Bronchial epithelial cell (primary cell): ENCODE results near the gene SVBP. TPM values are rescaled to one million over a fixed set of nuclear protein-coding genes. Genes with fewer than 3 reads are reported as not detected.
A peak's percentile ranks its signal among the peaks of the same experiment; 100 is the strongest.
"Not testable (repeated sequence)": the region's sequence is repeated elsewhere in the genome, so short reads cannot be mapped to it uniquely, and the experiment has no call there.

ENCODE experiments used
- DNase-seq: peaks from one replicate; pipeline ENCODE4 v3.0.0-alpha.2; 2010; ENCODE audit warnings: low read depth
- FAIRE-seq: peaks from 2 replicates; lab custom pipeline; 2011; peaks lifted over from hg19 to GRCh38; lab: Jason Lieb, UNC
- H3K27me3 ChIP-seq: 2 replicates; pipeline ENCODE4 v1.5.1; 2011; ENCODE audit warnings: low read length; ENCODE audit not compliant: control insufficient read depth, insufficient read depth
- H3K36me3 ChIP-seq: 2 replicates; pipeline ENCODE4 v1.5.1; 2011; ENCODE audit warnings: low read length; ENCODE audit not compliant: control insufficient read depth, insufficient read depth
- H3K4me3 ChIP-seq: 2 replicates; pipeline ENCODE4 v1.5.1; 2011; ENCODE audit warnings: mild to moderate bottlenecking, low read depth, low read length, control low read depth
- total RNA-seq: library from RNA; depleted of rRNA; stranded (reverse); fragments of >200 nt; gene quantifications from 2 replicates; pipeline ENCODE4 v1.2.1, GENCODE V29; 2014
- TF ChIP-seq, protein P1 (sequence below): IDR thresholded peaks from 2 replicates; pipeline ENCODE4 v1.5.1; 2011; ENCODE audit warnings: mild to moderate bottlenecking, moderate library complexity, low read length, control low read depth, inconsistent platforms; ENCODE audit not compliant: insufficient read depth, severe bottlenecking

The SVBP gene, protein sequence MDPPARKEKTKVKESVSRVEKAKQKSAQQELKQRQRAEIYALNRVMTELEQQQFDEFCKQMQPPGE
- total RNA-seq = 18.2 and 21.0 TPM in 2 replicates

DNA sequence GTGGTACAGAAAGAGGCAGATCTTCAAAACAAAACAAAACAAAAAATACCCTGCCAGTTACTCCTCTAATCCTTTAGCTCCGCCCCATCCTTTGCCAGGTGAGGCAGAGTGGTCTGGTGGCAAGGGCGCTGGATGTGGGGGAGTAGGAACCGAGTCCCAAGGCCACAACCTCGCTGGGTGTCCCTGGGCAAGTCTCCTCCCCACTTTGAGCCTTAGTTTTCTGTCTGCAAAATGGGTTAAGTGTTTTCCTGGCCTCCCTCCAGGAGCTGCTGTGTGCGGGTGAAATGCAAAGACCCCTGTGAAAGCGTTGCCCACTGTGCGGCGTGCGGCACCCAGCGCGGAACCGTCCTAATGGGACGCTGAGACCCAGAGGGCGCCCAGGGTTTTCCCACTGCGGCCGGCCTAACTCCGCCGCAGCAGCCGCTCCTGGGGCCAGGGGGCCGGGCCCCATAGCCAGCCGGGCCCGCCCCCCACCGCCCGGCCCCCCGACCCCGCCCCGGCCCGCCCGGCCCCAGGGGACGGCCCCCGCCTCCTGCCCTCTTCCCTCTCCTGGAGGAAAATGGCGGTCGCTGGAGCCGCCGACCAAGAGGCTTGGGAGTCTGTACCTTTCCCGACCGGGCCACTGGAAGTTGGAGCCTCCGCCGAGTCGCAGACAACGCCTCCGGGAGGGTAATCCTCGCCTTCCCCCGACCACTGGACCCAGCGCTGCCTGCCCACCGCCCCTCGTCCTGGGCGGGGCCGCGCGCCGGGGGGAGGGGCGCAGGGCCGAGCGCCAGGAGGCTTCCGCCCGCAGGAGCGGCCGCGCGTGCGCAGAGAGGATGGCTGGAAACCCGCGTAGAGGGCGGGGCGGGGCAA lies at the start of gene SVBP, which contains the start of gene ERMAP:
TSS of gene SVBP (minus strand) at position 813 of the 855 bp plus-strand sequence. CDS start 853 bp downstream, outside the sequence.
TSS of gene ERMAP (plus strand) at position 538 of the 855 bp plus-strand sequence. CDS start 13,327 bp downstream, outside the sequence.
- DNase-seq (peak; percentile 53), FAIRE-seq (no peak)
- TF ChIP-seq, protein P1, sequence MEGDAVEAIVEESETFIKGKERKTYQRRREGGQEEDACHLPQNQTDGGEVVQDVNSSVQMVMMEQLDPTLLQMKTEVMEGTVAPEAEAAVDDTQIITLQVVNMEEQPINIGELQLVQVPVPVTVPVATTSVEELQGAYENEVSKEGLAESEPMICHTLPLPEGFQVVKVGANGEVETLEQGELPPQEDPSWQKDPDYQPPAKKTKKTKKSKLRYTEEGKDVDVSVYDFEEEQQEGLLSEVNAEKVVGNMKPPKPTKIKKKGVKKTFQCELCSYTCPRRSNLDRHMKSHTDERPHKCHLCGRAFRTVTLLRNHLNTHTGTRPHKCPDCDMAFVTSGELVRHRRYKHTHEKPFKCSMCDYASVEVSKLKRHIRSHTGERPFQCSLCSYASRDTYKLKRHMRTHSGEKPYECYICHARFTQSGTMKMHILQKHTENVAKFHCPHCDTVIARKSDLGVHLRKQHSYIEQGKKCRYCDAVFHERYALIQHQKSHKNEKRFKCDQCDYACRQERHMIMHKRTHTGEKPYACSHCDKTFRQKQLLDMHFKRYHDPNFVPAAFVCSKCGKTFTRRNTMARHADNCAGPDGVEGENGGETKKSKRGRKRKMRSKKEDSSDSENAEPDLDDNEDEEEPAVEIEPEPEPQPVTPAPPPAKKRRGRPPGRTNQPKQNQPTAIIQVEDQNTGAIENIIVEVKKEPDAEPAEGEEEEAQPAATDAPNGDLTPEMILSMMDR = no peak

DNA sequence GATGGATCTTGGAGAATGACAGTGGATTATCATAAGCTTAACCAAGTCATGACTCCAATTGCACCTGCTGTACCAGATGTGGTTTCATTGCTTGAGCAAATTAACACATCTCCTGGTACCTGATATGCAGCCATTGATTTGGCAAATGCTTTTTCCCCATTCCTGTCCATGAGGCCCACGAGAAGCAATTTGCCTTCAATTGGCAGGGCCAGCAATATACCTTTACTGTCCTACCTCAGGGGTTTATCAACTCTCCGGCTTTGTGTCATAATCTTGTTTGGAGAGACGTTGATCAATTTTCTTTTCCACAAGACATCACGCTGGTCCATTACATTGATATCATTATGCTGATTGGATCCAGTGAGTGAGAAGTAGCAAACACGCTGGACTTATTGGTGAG lies 49.4 kb upstream of the SVBP start:
- TF ChIP-seq, protein P1 = no peak
- H3K4me3 ChIP-seq = no peak overlapping the region
- no peak for FAIRE-seq
- no peaks in the 10 kb centered on the region for H3K27me3 ChIP-seq
- no peaks in the 10 kb centered on the region for H3K36me3 ChIP-seq
- no peak for DNase-seq

More for the DNA sequence above, at the start of gene SVBP, which contains the start of gene ERMAP:
- Histone ChIP-seq H3K4me3 (peak within 1 kb of the TSS; percentile 75), H3K36me3 (peaks cover 1% of the 10 kb centered on the region), H3K27me3 (no peaks in the 10 kb centered on the region)

DNA sequence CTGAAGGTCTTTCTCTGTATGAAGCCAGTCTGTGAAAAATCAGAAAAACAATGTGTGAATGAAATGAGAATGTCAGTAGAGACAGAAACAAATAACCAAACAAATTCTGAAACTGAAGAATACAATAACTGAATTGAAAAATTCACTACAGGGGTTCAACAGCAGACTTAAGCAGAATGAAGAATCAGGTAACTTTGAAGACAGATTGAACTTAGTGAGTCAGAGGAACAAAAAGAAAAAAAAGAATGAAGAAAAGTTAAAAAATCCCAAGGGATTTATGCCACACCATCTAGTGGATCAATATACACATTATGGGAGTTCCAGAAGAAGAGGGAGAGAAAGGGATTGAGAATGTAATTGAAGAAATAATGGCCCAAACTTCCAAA lies 43.8 kb upstream of the SVBP start:
- FAIRE-seq (no peak), DNase-seq (no peak)
- TF ChIP-seq, protein P1 = no peak
- Histone ChIP-seq H3K27me3 (no peaks in the 10 kb centered on the region), H3K36me3 (no peaks in the 10 kb centered on the region), H3K4me3 (no peak overlapping the region)

DNA sequence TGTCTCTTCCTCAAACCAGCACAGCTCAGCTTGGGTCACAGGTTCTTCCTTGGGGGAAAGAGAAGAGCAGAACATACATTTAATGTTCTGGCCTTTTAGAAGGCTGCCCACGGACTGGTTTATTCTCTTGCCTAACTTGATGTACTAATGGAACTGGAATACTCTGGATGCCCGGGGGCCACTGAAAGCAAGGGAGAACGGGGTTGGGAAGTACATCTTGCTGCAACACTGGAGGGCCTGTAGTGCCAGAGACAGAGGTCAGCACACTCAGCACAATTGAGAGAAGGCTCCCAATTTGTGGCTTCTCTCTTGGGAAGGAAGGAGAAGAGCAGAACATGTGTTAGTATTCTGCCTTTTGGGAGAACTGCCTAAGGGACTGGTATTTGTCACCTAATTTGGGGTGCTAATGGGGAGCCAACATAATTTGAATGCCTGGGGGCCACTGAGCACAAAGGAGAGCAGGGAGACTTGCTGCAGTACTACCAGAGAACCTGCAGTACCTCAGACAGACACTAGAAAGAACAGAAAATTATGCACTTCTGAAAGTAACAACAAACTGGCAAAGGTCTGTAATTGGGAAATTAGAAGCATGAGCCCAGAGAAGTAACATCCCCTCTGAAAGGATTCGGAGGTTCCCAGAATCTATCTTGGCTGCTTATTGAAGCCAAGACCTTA lies 43.3 kb upstream of the SVBP start:
- Histone ChIP-seq H3K36me3 (no peaks in the 10 kb centered on the region), H3K4me3 (no peak overlapping the region), H3K27me3 (no peaks in the 10 kb centered on the region)
- TF ChIP-seq, protein P1 = peak; percentile 6
- no peak for FAIRE-seq
- peak; percentile 11 for DNase-seq

DNA sequence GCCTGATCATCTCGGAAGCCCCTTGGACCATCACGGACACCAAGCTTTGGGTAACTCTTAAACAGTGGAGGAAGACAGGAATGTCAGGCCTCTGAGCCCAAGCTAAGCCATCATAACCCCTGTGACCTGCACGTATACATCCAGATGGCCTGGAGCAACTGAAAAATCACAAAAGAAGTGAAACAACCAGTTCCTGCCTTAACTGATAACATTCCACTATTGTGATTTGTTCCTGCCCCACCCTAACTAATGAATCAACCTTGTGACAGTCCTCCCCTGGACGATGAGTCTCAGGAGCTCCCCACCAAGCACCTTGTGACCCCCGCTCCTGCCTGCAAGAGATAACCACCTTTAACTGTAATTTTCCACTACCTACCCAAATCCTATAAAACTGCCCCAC lies 42.2 kb upstream of the SVBP start:
- H3K4me3 ChIP-seq, FAIRE-seq, H3K36me3 ChIP-seq, H3K27me3 ChIP-seq, DNase-seq: not testable (repeated sequence)

DNA sequence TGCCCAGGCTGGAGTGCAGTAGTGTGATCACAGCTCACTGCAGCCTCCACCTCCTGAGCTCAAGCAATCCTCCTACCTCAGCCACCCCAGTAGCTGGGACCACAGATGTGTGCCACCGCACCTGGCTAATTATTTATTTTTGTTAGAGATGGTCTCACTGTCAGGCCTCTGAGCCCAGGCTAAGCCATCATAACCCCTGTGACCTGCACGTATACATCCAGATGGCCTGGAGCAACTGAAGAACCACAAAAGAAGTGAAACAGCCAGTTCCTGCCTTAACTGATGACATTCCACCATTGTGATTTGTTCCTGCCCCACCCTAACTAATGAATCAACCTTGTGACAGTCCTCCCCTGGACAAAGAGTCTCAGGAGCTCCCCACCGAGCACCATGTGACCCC lies 39.4 kb upstream of the SVBP start:
- not testable (repeated sequence) for DNase-seq

More for the DNA sequence above, 39.4 kb upstream of the SVBP start:
- FAIRE-seq, H3K27me3 ChIP-seq, H3K4me3 ChIP-seq, H3K36me3 ChIP-seq: not testable (repeated sequence)
